ENCODE results near the gene DLL3. TPM values are rescaled to one million over a fixed set of nuclear protein-coding genes. Genes with fewer than 3 reads are reported as not detected.

Gene DLL3
- total and polyA plus RNA-seq, 9 of the 15 experiments (the other 6 are each of a cell fraction or from before 2014, with no cell fraction given), result 0.80 to 6.3 (median 1.2) TPM

DNA sequence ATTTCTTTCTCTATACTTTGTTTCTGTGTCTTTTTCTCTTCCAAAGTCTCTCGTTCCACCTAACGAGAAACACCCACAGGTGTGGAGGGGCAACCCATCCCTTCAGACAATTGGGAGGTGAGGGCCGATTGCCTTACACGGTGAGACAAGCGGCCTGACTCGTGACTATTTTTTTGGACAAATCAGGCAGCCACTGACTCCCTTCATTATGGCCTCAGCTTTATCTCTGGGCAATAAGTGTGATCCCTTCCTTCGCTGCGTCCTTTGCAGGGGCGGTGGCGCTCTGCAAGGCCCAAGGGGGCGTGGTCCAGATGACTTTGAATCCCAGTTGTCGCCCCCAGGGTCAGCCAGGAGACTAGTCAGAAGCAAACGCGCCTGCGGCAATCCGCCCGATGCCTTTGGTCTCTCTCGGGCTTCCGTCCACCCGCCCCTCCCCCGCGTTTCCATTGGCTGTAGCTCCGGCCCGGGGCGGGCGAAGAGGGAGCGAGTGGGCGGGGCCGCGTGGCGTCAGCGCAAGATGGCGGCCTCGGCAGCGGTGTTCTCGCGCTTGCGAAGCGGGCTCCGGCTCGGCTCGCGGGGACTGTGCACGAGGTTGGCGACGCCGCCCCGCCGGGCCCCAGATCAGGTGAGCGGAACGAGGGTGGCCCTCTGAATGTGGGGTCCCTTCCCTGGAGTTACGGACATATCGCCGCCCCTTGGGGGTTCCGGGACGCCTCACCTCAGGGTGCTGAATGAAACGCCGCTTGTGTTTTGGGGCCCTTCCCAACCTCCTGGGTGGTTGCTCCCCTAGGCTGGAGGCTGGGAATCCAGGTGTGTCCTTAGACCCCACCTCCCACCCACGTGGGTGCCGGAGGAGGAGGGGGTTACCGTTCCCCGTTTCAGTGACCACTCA, 18.2 kb upstream of the DLL3 start, which contains the start of gene TIMM50 (continued):
- no peak for TF ChIP-seq NR2F6 (CRISPR knock-in tag; IDR thresholded peaks at IDR 0.05)

DNA sequence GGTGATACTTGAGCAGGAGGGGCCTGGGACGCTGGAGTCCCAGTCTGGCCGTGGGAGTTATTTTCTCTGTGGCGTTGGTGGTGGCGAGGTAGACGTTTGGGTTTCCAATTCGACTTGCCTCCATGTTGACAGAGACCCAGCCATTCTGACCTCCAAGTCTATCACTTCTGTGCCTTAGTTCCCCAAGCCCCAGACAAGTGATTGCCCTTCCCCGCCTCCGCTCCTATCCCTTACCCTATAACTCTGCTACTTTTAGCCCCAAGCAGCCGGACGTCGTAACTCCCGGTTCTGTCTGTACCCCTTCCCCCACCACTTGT, 17.6 kb upstream of the DLL3 start:
- Histone ChIP-seq H3K4me1 (replicated peaks in 1 of 2; ENCODE audit: control insufficient read depth in 2 of 2, insufficient read depth in 2 of 2, low read length in 2 of 2) (peaks cover 10 to 17% of the 10 kb centered on the region in 2 experiments; a peak in 4 of 5 replicates), H3K79me2 (ENCODE audit: control insufficient read depth, insufficient read depth, low read length) (peaks cover 35% of the 10 kb centered on the region), H3K36me3 (ENCODE audit: control insufficient read depth, insufficient read depth, low read length) (peaks cover 53% of the 10 kb centered on the region), H3K4me2 (ENCODE audit: insufficient read depth, low read length) (peak overlapping the region; percentile 92), H3K9me3 (replicated peaks; ENCODE audit: control insufficient read depth, insufficient read depth, low read depth, low read length) (no peaks in the 10 kb centered on the region), H3K27ac (ENCODE audit: extremely low read depth, low read depth, low read length) (peak overlapping the region; percentile 92), H3K9ac (ENCODE audit: insufficient read depth in 1 of 2, low read depth in 2 of 2, low read length in 2 of 2) (peak overlapping the region; percentile 98 to 99), H3K27me3 (ENCODE audit: control insufficient read depth in 2 of 2, insufficient read depth in 2 of 2, low read length in 2 of 2) (no peaks in the 10 kb centered on the region), H3K9me1 (ENCODE audit: control insufficient read depth, insufficient read depth, low read length) (no peaks in the 10 kb centered on the region), H3K4me3 (peak overlapping the region; percentile 94), H4K20me1 (replicated peaks; ENCODE audit: control insufficient read depth, insufficient read depth, low read length) (0 out of 2 replicates have a peak, but pooled peaks cover 9% of the 10 kb centered on the region), H2AFZ (ENCODE audit: low read depth, low read length) (peak overlapping the region; percentile 70)
- WGBS (ENCODE audit: insufficient coverage, low coverage, missing lambda C conversion rate), result under 1% methylated on average over 12 of the region's 12 CpGs
- TSS peak; percentile 38 for BruUV-seq (replicated peaks)
- TF ChIP-seq HLTF (IDR thresholded peaks at IDR 0.05) (no peak), RBM25 (IDR thresholded peaks at IDR 0.05; ENCODE audit: low read depth, low read length, severe bottlenecking) (no peak), MAFG (tag; conservative IDR thresholded peaks at IDR 0.05) (no peak)
- TF ChIP-seq, protein P1, sequence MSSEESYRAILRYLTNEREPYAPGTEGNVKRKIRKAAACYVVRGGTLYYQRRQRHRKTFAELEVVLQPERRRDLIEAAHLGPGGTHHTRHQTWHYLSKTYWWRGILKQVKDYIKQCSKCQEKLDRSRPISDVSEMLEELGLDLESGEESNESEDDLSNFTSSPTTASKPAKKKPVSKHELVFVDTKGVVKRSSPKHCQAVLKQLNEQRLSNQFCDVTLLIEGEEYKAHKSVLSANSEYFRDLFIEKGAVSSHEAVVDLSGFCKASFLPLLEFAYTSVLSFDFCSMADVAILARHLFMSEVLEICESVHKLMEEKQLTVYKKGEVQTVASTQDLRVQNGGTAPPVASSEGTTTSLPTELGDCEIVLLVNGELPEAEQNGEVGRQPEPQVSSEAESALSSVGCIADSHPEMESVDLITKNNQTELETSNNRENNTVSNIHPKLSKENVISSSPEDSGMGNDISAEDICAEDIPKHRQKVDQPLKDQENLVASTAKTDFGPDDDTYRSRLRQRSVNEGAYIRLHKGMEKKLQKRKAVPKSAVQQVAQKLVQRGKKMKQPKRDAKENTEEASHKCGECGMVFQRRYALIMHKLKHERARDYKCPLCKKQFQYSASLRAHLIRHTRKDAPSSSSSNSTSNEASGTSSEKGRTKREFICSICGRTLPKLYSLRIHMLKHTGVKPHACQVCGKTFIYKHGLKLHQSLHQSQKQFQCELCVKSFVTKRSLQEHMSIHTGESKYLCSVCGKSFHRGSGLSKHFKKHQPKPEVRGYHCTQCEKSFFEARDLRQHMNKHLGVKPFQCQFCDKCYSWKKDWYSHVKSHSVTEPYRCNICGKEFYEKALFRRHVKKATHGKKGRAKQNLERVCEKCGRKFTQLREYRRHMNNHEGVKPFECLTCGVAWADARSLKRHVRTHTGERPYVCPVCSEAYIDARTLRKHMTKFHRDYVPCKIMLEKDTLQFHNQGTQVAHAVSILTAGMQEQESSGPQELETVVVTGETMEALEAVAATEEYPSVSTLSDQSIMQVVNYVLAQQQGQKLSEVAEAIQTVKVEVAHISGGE (CRISPR knock-in tag; IDR thresholded peaks at IDR 0.05), result 0 out of 6 replicates have a peak, but pooled peaks of 1 of the 3 experiments have one; percentile 18
- TF ChIP-seq, protein P2, sequence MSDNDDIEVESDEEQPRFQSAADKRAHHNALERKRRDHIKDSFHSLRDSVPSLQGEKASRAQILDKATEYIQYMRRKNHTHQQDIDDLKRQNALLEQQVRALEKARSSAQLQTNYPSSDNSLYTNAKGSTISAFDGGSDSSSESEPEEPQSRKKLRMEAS (CRISPR knock-in tag; IDR thresholded peaks at IDR 0.05), result no peak
- POLR2A ChIA-PET, result interaction anchor here (0.6 to 1.5 kb wide), 13 partner anchors 11 to 105 kb away, joined by 3 to 15 read pairs (median 3); partner anchors contain the start of genes DLL3, RPS16 and SUPT5H
- in situ Hi-C loops (cut with MboI) (no loop called here), intact Hi-C loops (cut with micrococcal nuclease) (loop anchor here (2.0 to 5.0 kb wide), 2 partner anchors 18 to 34 kb away; partner anchors contain the start of genes DLL3 and SUPT5H)
- FAIRE-seq (no peak), ATAC-seq (peak; percentile 2; the same call in 2 of the 3 replicates), DNase-seq (ENCODE audit: extremely low read depth in 1 of 4, low spot score in 3 of 4) (no peak)
- CTCF ChIA-PET (ENCODE audit: low intra/inter-chr PET ratio), result no interaction called here

Measured in K562 (cell line).